Measurements from ENCODE around the gene NSUN2.
"Not testable (repeated sequence)": the region's sequence is repeated elsewhere in the genome, so short reads cannot be mapped to it uniquely, and the experiment has no call there.

The NSUN2 gene

DNA sequence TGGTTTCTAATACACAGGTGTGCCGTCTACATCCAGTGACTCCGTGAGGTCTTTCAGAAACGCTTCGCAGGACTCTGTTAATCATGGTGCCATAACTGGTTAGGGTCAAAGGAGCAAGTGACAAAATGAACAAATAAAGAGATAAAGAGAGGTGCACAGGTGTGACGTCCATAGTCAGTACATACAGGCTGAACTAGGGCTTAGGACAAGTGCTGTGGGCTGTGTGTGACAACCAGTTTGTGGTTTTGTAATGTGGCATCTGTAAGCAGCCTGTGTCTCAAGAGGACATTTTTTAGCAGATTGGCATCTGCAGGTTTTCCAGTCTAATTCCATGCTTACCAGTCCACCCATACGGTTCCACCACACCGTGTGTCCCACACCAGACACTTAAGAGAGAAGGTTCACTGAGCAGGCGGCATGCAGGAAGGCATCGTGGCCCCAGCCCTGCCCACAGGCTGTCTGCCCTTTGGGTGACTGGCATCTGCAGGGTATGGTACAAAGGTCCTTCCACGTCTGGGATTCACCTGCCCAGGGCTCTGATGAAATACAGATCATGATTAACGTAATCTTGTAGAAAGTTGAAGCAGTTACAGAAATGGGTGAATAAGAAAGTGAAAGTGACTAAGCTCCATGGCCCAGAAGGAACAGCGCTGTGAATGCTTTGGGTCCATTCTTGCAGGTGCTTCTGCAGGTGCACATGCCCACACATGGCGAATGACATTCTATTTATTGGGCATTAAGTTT lies 27.3 kb upstream of the NSUN2 start:
- peaks cover 10% of the 10 kb centered on the region for H3K9me3 Mint-ChIP-seq
- peak; percentile 91 for ATAC-seq
- peaks cover 26% of the 10 kb centered on the region for H3K4me1 Mint-ChIP-seq
- H3K36me3 Mint-ChIP-seq = peaks cover 55% of the 10 kb centered on the region
- H3K27ac Mint-ChIP-seq = peak overlapping the region; percentile 94
- no peaks in the 10 kb centered on the region for H3K27me3 Mint-ChIP-seq
- H3K4me3 Mint-ChIP-seq = peak overlapping the region; percentile 83

DNA sequence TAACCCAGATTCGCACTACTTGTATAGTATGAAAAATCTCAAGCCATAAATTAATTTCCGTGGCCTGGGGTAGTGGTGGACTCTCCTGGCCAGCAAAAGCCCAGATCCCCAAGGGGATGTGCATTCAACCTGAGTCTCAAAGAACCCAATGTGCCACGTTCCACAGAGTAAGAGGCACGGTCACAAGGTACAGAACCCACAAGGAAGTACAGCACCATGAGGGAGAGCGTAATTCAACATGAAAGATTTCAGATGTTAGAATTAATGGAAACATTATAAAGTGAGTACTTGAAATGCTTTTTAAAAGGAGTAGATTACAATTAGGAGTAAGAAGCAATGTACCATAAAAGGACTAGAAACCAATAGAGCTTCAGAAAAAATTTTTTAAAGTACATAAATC lies 23.8 kb upstream of the NSUN2 start:
- no peak overlapping the region for H3K27ac Mint-ChIP-seq
- H3K4me1 Mint-ChIP-seq = peaks cover 35% of the 10 kb centered on the region
- no peaks in the 10 kb centered on the region for H3K27me3 Mint-ChIP-seq
- peaks cover 41% of the 10 kb centered on the region for H3K36me3 Mint-ChIP-seq
- peaks cover 10% of the 10 kb centered on the region for H3K9me3 Mint-ChIP-seq
- ATAC-seq = no peak
- no peak overlapping the region for H3K4me3 Mint-ChIP-seq

GRCh38 chr5:6655432-6655831 lies 22.6 kb upstream of the NSUN2 start:
- H3K27ac Mint-ChIP-seq = no peak overlapping the region

GRCh38 chr5:6652025-6652424 lies 19.2 kb upstream of the NSUN2 start:
- H3K36me3 Mint-ChIP-seq = peaks cover 51% of the 10 kb centered on the region
- peaks cover 35% of the 10 kb centered on the region for H3K4me1 Mint-ChIP-seq
- H3K27ac Mint-ChIP-seq = peak overlapping the region; percentile 73
- ATAC-seq = peak; percentile 98
- H3K27me3 Mint-ChIP-seq = no peaks in the 10 kb centered on the region
- H3K4me3 Mint-ChIP-seq = peak overlapping the region; percentile 12
- H3K9me3 Mint-ChIP-seq = peaks cover 11% of the 10 kb centered on the region

More at GRCh38 chr5:6655432-6655831, 22.6 kb upstream of the NSUN2 start:
- Mint-ChIP-seq H3K4me1 (peaks cover 33% of the 10 kb centered on the region), H3K4me3 (no peak overlapping the region), H3K27me3 (no peaks in the 10 kb centered on the region), H3K36me3 (peaks cover 41% of the 10 kb centered on the region), H3K9me3 (peaks cover 10% of the 10 kb centered on the region)
- ATAC-seq = no peak

DNA sequence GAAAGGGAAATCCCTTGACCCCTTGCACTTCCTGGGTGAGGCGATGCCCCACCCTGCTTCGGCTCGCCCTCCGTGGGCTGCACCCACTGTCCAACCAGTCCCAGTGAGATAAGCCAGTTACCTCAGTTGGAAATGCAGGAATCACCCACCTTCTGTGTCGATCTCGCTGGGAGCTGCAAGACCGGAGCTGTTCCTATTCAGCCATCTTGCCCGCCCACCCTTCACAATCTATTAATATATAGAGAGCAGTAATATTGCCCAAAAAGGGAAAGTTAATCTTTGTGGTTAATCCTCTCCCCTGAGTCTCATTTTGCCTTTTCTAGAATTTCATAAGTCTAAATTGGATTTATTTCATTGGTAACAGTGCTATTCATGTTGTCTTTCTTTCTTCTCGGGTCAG lies 16.8 kb upstream of the NSUN2 start:
- peaks cover 47% of the 10 kb centered on the region for H3K36me3 Mint-ChIP-seq
- H3K9me3 Mint-ChIP-seq = peaks cover 3% of the 10 kb centered on the region
- peaks cover 43% of the 10 kb centered on the region for H3K4me1 Mint-ChIP-seq
- H3K27ac Mint-ChIP-seq = no peak overlapping the region
- H3K27me3 Mint-ChIP-seq = no peaks in the 10 kb centered on the region
- no peak overlapping the region for H3K4me3 Mint-ChIP-seq
- no peak for ATAC-seq

DNA sequence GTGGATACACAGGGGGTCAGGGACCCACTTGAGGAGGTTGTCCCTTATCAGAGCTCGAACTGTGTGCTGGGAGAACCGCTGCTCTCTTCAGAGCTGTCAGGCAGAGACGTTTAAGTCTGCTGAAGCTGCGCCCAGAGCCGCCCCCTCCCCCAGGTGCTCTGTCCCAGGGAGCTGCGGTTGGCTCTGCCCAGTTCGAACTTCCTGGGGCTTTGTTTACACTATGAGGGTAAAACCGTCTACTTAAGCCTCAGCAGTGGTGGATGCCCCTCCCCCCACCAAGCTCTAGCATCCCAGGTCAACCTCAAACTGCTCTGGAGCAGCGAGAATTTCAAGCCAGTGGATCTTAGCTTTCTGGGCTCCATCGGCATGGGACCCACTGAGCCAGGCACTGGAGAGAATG lies 16.3 kb upstream of the NSUN2 start:
- Mint-ChIP-seq H3K36me3 (peaks cover 52% of the 10 kb centered on the region), H3K27ac (no peak overlapping the region), H3K9me3 (peaks cover 3% of the 10 kb centered on the region), H3K27me3 (no peaks in the 10 kb centered on the region), H3K4me1 (peaks cover 47% of the 10 kb centered on the region), H3K4me3 (no peak overlapping the region)
- ATAC-seq = no peak

GRCh38 chr5:6645571-6646362 lies 12.9 kb upstream of the NSUN2 start:
- H3K9me3 Mint-ChIP-seq, ATAC-seq, H3K4me3 Mint-ChIP-seq, H3K27me3 Mint-ChIP-seq, H3K27ac Mint-ChIP-seq: not testable (repeated sequence)
- H3K36me3 Mint-ChIP-seq = peaks cover 61% of the 10 kb centered on the region
- H3K4me1 Mint-ChIP-seq = peaks cover 30% of the 10 kb centered on the region

- peaks cover 25% of the 10 kb centered on the region for H3K4me1 Mint-ChIP-seq
- H3K9me3 Mint-ChIP-seq = peaks cover under 1% of the 10 kb centered on the region
- H3K27me3 Mint-ChIP-seq = no peaks in the 10 kb centered on the region
- no peak overlapping the region for H3K4me3 Mint-ChIP-seq
- H3K27ac Mint-ChIP-seq = no peak overlapping the region
- ATAC-seq = no peak
- peaks cover 59% of the 10 kb centered on the region for H3K36me3 Mint-ChIP-seq
Observed at GRCh38 chr5:6644794-6645241, 12.0 kb upstream of the NSUN2 start.

- no peak overlapping the region for H3K27ac Mint-ChIP-seq
- H3K27me3 Mint-ChIP-seq = no peaks in the 10 kb centered on the region
- peaks cover 47% of the 10 kb centered on the region for H3K36me3 Mint-ChIP-seq
- ATAC-seq = no peak
- H3K4me3 Mint-ChIP-seq = no peak overlapping the region
- H3K9me3 Mint-ChIP-seq = no peaks in the 10 kb centered on the region
- peaks cover 25% of the 10 kb centered on the region for H3K4me1 Mint-ChIP-seq
Observed at GRCh38 chr5:6642655-6643054, 9.8 kb upstream of the NSUN2 start.

DNA sequence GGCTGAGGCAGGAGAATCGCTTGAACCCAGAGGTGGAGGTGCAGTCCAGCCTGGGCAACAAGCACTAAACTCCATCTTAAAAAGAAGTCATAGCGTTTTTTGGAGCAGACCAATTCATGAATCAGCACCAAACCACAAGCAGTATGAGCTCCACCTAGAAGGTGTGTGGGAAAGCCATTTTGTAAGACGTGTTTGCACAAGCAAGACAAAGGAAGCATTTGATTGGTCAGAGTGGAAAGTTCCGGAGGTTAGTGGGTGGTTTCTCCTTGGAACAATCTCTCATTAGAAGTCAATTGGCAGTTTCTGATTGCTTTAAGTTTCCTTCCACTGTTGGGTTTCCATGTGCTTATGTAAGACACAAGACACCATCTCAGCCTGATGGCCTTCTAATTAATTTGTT lies 5.4 kb upstream of the NSUN2 start:
- peaks cover 27% of the 10 kb centered on the region for H3K4me1 Mint-ChIP-seq
- peaks cover 29% of the 10 kb centered on the region for H3K36me3 Mint-ChIP-seq
- H3K9me3 Mint-ChIP-seq = no peaks in the 10 kb centered on the region
- ATAC-seq = no peak
- no peaks in the 10 kb centered on the region for H3K27me3 Mint-ChIP-seq
- no peak overlapping the region for H3K27ac Mint-ChIP-seq
- H3K4me3 Mint-ChIP-seq = no peak overlapping the region

DNA sequence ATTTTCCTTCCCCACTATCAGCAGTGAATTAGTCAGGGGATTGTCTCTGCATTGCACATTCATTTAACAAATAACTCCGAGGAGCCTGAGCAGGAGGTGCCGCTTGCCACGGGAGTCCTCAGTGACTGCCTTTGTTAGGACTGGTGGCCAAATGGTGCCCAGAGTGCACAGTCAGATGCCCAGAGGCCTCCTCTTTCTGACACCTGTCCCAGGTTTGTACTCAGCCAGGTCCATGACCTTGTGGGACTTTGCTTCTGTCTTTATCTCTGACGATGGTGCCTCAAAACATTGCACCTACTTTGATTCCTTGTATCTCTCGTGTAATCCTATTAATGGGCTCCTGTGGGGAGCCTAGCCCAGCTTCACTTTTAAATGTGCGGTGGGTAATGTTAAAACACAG lies 4.7 kb upstream of the NSUN2 start:
- H3K27ac Mint-ChIP-seq = no peak overlapping the region
- H3K27me3 Mint-ChIP-seq = no peaks in the 10 kb centered on the region
- H3K36me3 Mint-ChIP-seq = peaks cover 26% of the 10 kb centered on the region
- H3K9me3 Mint-ChIP-seq = no peaks in the 10 kb centered on the region
- H3K4me3 Mint-ChIP-seq = no peak overlapping the region
- peaks cover 28% of the 10 kb centered on the region for H3K4me1 Mint-ChIP-seq
- ATAC-seq = no peak

- Mint-ChIP-seq H3K27ac (no peak overlapping the region), H3K27me3 (no peaks in the 10 kb centered on the region), H3K4me3 (no peak overlapping the region), H3K9me3 (no peaks in the 10 kb centered on the region), H3K36me3 (peaks cover 31% of the 10 kb centered on the region), H3K4me1 (peaks cover 34% of the 10 kb centered on the region)
- no peak for ATAC-seq
Observed at GRCh38 chr5:6637022-6637421, 4.2 kb upstream of the NSUN2 start.

GRCh38 chr5:6636293-6636692 lies 3.4 kb upstream of the NSUN2 start:
- Mint-ChIP-seq H3K9me3 (no peaks in the 10 kb centered on the region), H3K27ac (peak overlapping the region; percentile 11)
- no peak for ATAC-seq

GRCh38 chr5:6634788-6635430 lies 2.1 kb upstream of the NSUN2 start:
- Mint-ChIP-seq H3K27ac (no peak overlapping the region), H3K4me3 (peak overlapping the region; percentile 93), H3K27me3 (no peaks in the 10 kb centered on the region), H3K36me3 (peaks cover 41% of the 10 kb centered on the region), H3K4me1 (peaks cover 52% of the 10 kb centered on the region), H3K9me3 (no peaks in the 10 kb centered on the region)
- ATAC-seq = no peak

More at GRCh38 chr5:6636293-6636692, 3.4 kb upstream of the NSUN2 start:
- H3K36me3 Mint-ChIP-seq = peaks cover 34% of the 10 kb centered on the region
- H3K4me1 Mint-ChIP-seq = peaks cover 39% of the 10 kb centered on the region
- no peaks in the 10 kb centered on the region for H3K27me3 Mint-ChIP-seq
- no peak overlapping the region for H3K4me3 Mint-ChIP-seq

GRCh38 chr5:6634306-6634705 lies 1.5 kb upstream of the NSUN2 start:
- Mint-ChIP-seq H3K36me3 (peaks cover 46% of the 10 kb centered on the region), H3K9me3 (no peaks in the 10 kb centered on the region), H3K4me1 (peaks cover 58% of the 10 kb centered on the region), H3K4me3 (peak overlapping the region; percentile 93), H3K27ac (peak overlapping the region; percentile 99), H3K27me3 (no peaks in the 10 kb centered on the region)
- no peak for ATAC-seq
